GM23338 (cell line): ENCODE measurements around the gene NEU4.

Source experiments
- CREB1 ChIP-seq: fragments of 250-450 bp; sonication (Bioruptor Pico); IDR thresholded peaks from 2 replicates; pipeline ENCODE4 v1.5.0; 2020; ENCODE audit warnings: low read depth, mild to moderate bottlenecking, moderate library complexity
- CTCF ChIP-seq, 2 experiments: fragments of 200-600 bp in 1 of 2; sonication (generic) in 1 of 2; conservative IDR thresholded peaks; 2 replicates each; pipeline versions ENCODE4 v1.5.1 to v1.6.1; 2016 to 2017; ENCODE audit warnings: antibody characterized with exemption in 2 of 2, low read depth in 2 of 2, mild to moderate bottlenecking in 2 of 2, moderate library complexity in 1 of 2
- ETS1 ChIP-seq: IDR thresholded peaks from 2 replicates; pipeline ENCODE4 v1.6.1; 2016; ENCODE audit warnings: antibody characterized with exemption
- EZH2 ChIP-seq: fragments of 200-600 bp; sonication (generic); IDR thresholded peaks from one replicate; pipeline ENCODE4 v1.8.0; 2017; ENCODE audit warnings: antibody characterized with exemption, mild to moderate bottlenecking, low read depth; ENCODE audit not compliant: unreplicated experiment
- EZH2phosphoT487 ChIP-seq: fragments of 200-600 bp; sonication (generic); IDR thresholded peaks from one replicate; pipeline ENCODE4 v1.8.1; 2018; ENCODE audit warnings: antibody characterized with exemption; ENCODE audit not compliant: unreplicated experiment
- POLR2AphosphoS5 ChIP-seq: IDR thresholded peaks from 2 replicates; pipeline ENCODE4 v1.6.1; 2016; ENCODE audit warnings: antibody characterized with exemption, low read depth
- REST ChIP-seq: IDR thresholded peaks from one replicate; pipeline ENCODE4 v1.6.1; 2018; ENCODE audit warnings: antibody characterized with exemption; ENCODE audit not compliant: unreplicated experiment
- ZNF114 ChIP-seq: fragments of 250-450 bp; sonication (Bioruptor Pico); IDR thresholded peaks from 2 replicates; pipeline ENCODE4 v1.5.0; 2020; ENCODE audit warnings: mild to moderate bottlenecking, moderate library complexity
- ZNF331 ChIP-seq: fragments of 250-450 bp; sonication (Bioruptor Pico); IDR thresholded peaks from 2 replicates; pipeline ENCODE4 v1.5.0; 2020; ENCODE audit warnings: low read depth, mild to moderate bottlenecking, moderate library complexity
- ZNF462 ChIP-seq: fragments of 250-450 bp; sonication (Bioruptor Pico); IDR thresholded peaks from 2 replicates; pipeline ENCODE4 v1.5.0; 2020; ENCODE audit warnings: mild to moderate bottlenecking, moderate library complexity

- no peak for TF ChIP-seq CTCF (conservative IDR thresholded peaks at IDR 0.05; ENCODE audit: low read depth in 2 of 2)
- no peak for TF ChIP-seq ZNF462 (CRISPR knock-in tag)
- no peak for TF ChIP-seq EZH2
- TF ChIP-seq POLR2AphosphoS5: no peak
- no peak for TF ChIP-seq CREB1 (CRISPR knock-in tag)
- no peak for TF ChIP-seq EZH2phosphoT487
- TF ChIP-seq ETS1: no peak
- TF ChIP-seq ZNF114: no peak
- no peak for TF ChIP-seq REST
- no peak for TF ChIP-seq ZNF331
These were observed 5.3 kb downstream of the NEU4 start for GRCh38 chr2:241814393-241814642.
